Testis (tissue), 3 donors: ENCODE measurements around the gene LCN15. TPM values are rescaled to one million over a fixed set of nuclear protein-coding genes. Genes with fewer than 3 reads are reported as not detected.

Source experiments
- DNase-seq: peaks from one replicate; pipeline ENCODE4 v3.0.0-alpha.2; 2019
- H3K27ac ChIP-seq, 2 donors: fragments of 200-600 bp; sonication (generic); one replicate each; pipeline ENCODE4 v1.5.1; 2019
- H3K27me3 ChIP-seq: fragments of 200-600 bp; sonication (generic); one replicate; pipeline ENCODE4 v1.5.1; 2019
- H3K36me3 ChIP-seq: fragments of 200-600 bp; sonication (generic); one replicate; pipeline ENCODE4 v1.5.1; 2017; ENCODE audit warnings: low read depth; ENCODE audit errors: missing control alignments
- H3K4me1 ChIP-seq: fragments of 200-600 bp; sonication (generic); one replicate; pipeline ENCODE4 v1.5.1; 2019
- H3K4me3 ChIP-seq, 2 donors: fragments of 200-600 bp; sonication (generic); one replicate each; pipeline ENCODE4 v1.5.1; 2017 to 2019
- H3K9me3 ChIP-seq: fragments of 200-600 bp; sonication (generic); one replicate; pipeline ENCODE4 v1.5.1; 2017
- CTCF ChIP-seq, 3 experiments: fragments of 450-650 bp in 2 of 3; fragments of 200-600 bp in 1 of 3; sonication (generic) in 1 of 3; IDR thresholded peaks; one replicate each; pipeline ENCODE4 v1.5.1; 2016 to 2019; ENCODE audit warnings: antibody characterized with exemption in 3 of 3, mild to moderate bottlenecking in 2 of 3, moderate library complexity in 1 of 3
- POLR2A ChIP-seq: fragments of 450-650 bp; IDR thresholded peaks from one replicate; pipeline ENCODE4 v1.6.1; 2017; ENCODE audit warnings: antibody characterized with exemption, mild to moderate bottlenecking, moderate library complexity
- WGBS, 2 donors: methylation state at CpG; one replicate each; pipeline ENCODE4 v1.1.5; 2018; 5-methylcytosine and 5-hydroxymethylcytosine counted together
- intact Hi-C: fragments of 100-400 bp; cut with DNase I; formaldehyde crosslinking; loops from one replicate; pipeline ENCODE4 v1.15.1; 2023; ENCODE audit warnings: low total_unique reads
- polyA plus RNA-seq: library from polyadenylated mRNA; stranded (reverse); fragments of 350-450 nt; fragmentation: Illumina TruSeq; extraction: RNeasy Lipid Tissue Mini Kit (QIAGEN cat#74804); gene quantifications from one replicate; pipeline ENCODE4 v1.2.3, GENCODE V29; 2014; ENCODE audit warnings: low read depth, low replicate concordance; ENCODE audit not compliant: insufficient read depth
- total RNA-seq, 2 donors: library from RNA; depleted of rRNA; stranded (reverse); fragments of >200 nt; gene quantifications; one replicate each; pipeline ENCODE4 v1.2.3, GENCODE V29; 2016

LCN15 gene
- total and polyA plus RNA-seq, 3 donors from 2014 or later = 0.41 to 0.68 TPM; not detected in 1

GRCh38 chr9:136744773-136745172, 19.5 kb downstream of the LCN15 start:
- Histone ChIP-seq H3K36me3 (no peaks in the 10 kb centered on the region), H3K9me3 (no peaks in the 10 kb centered on the region), H3K4me1 (peaks cover 44% of the 10 kb centered on the region), H3K27ac (no peak overlapping the region), H3K4me3 (no peak overlapping the region), H3K27me3 (no peaks in the 10 kb centered on the region)
- no peak for DNase-seq
- intact Hi-C loops = no loop called here
- no peak for TF ChIP-seq CTCF (IDR thresholded peaks at IDR 0.05)
- no peak for TF ChIP-seq POLR2A
- WGBS, 2 donors = 77 to 88% methylated on average over 9 to 18 of the region's 18 CpGs

- 91 to 97% methylated on average over 6 to 16 of the region's 16 CpGs for WGBS, 2 donors
Measured at GRCh38 chr9:136743639-136744211, 20.6 kb downstream of the LCN15 start.

GRCh38 chr9:136742591-136743391, 21.5 kb downstream of the LCN15 start, which contains the start of gene LCN10:
LCN10 (minus strand) TSS chr9:136742940; CDS start chr9:136742903, 37 bp downstream.
- H3K27me3 ChIP-seq = no peaks in the 10 kb centered on the region
- no peak within 1 kb of the TSS for H3K27ac ChIP-seq
- no peak within 1 kb of the TSS for H3K4me3 ChIP-seq
- intact Hi-C loops = no loop called here
- no peaks in the 10 kb centered on the region for H3K9me3 ChIP-seq
- H3K4me1 ChIP-seq = peaks cover 24% of the 10 kb centered on the region
- no peaks in the 10 kb centered on the region for H3K36me3 ChIP-seq
- DNase-seq = no peak
- peak in 1 of 3 experiments; percentile 25 for TF ChIP-seq CTCF (IDR thresholded peaks at IDR 0.05)
- no peak for TF ChIP-seq POLR2A
- WGBS, 2 donors = 69 to 73% methylated on average over 12 to 23 of the region's 25 CpGs

More at GRCh38 chr9:136743639-136744211, 20.6 kb downstream of the LCN15 start:
- H3K36me3 ChIP-seq = no peaks in the 10 kb centered on the region
- H3K27me3 ChIP-seq = no peaks in the 10 kb centered on the region
- DNase-seq = no peak
- TF ChIP-seq CTCF (IDR thresholded peaks at IDR 0.05) = no peak
- no peak for TF ChIP-seq POLR2A
- H3K4me3 ChIP-seq = peak overlapping the region in 1 of 2 donors; percentile 13
- intact Hi-C loops = no loop called here
- no peak overlapping the region for H3K27ac ChIP-seq
- no peaks in the 10 kb centered on the region for H3K9me3 ChIP-seq
- H3K4me1 ChIP-seq = peaks cover 34% of the 10 kb centered on the region

- DNase-seq = no peak
- Histone ChIP-seq H3K9me3 (no peaks in the 10 kb centered on the region), H3K4me1 (peaks cover 21% of the 10 kb centered on the region), H3K36me3 (no peaks in the 10 kb centered on the region), H3K4me3 (no peak overlapping the region), H3K27ac (no peak overlapping the region), H3K27me3 (no peaks in the 10 kb centered on the region)
- 45 to 49% methylated on average over 16 to 32 of the region's 32 CpGs for whole genome bisulfite sequencing, 2 donors
- no peak for TF ChIP-seq CTCF (IDR thresholded peaks at IDR 0.05)
- no peak for TF ChIP-seq POLR2A
- intact Hi-C loops = no loop called here
Measured at GRCh38 chr9:136741883-136742571, 22.3 kb downstream of the LCN15 start.
